GM12878 (cell line): ENCODE results near the gene TRABD2B. TPM values are rescaled to one million over a fixed set of nuclear protein-coding genes. Genes with fewer than 3 reads are reported as not detected.

ENCODE experiments used
- ATAC-seq: fragments of 200-7000 bp; cut with Tn5 transposase; 3 replicates; pipeline ENCODE4 v1.9.1; 2020; ENCODE audit warnings: mild to moderate bottlenecking, moderate library complexity
- BruUV-seq: library from RNA; stranded (reverse); fragments of 400-500 nt; replicated peaks from 2 replicates; lab custom pipeline; 2021; lab: Mats Ljungman, UMichigan
- CTCF ChIA-PET: fragments of 300-600 bp; sonication (Branson Sonifier 250); formaldehyde crosslinking; extraction: SDS; loops from one replicate; lab custom pipeline; 2021; ENCODE audit warnings: inconsistent platforms; lab: Yijun Ruan, JAX
- POLR2A ChIA-PET: fragments of 350-600 bp; formaldehyde crosslinking; extraction: SDS; loops from one replicate; lab custom pipeline; 2021; ENCODE audit warnings: inconsistent platforms; lab: Charles Lee
- RAD21 ChIA-PET: fragments of 300-600 bp; sonication (Branson Sonifier 250); formaldehyde crosslinking; loops from one replicate; lab custom pipeline; 2023; ENCODE audit warnings: antibody characterized with exemption; ENCODE audit not compliant: unreplicated experiment; lab: Charles Lee
- SMC1A ChIA-PET: fragments of 300-600 bp; sonication (Branson Sonifier 250); formaldehyde crosslinking; loops from one replicate; lab custom pipeline; 2023; ENCODE audit not compliant: unreplicated experiment, uncharacterized antibody; lab: Charles Lee
- DNase-seq: peaks from one replicate; pipeline ENCODE4 v3.0.0-alpha.2; 2011; ENCODE audit warnings: low read depth, low spot score
- FAIRE-seq: peaks from 3 replicates; lab custom pipeline; 2011; peaks lifted over from hg19 to GRCh38; lab: Jason Lieb, UNC
- H2AFZ ChIP-seq: 2 replicates; pipeline ENCODE4 v1.6.0; 2011; ENCODE audit warnings: low read depth, low read length, control low read depth; ENCODE audit not compliant: control insufficient read depth
- H3K27ac ChIP-seq: 2 replicates; pipeline ENCODE4 v1.5.1; 2011; ENCODE audit warnings: control low read depth; ENCODE audit not compliant: control insufficient read depth, insufficient read depth
- H3K27me3 ChIP-seq, 2 experiments: replicated peaks in 1 of 2; 2 replicates each; pipeline versions ENCODE4 v1.6.0 to v1.6.1; 2011; ENCODE audit warnings: low read length in 1 of 2; ENCODE audit not compliant: control insufficient read depth in 2 of 2, insufficient read depth in 2 of 2
- H3K36me3 ChIP-seq, 2 experiments: 2 replicates each; pipeline ENCODE4 v1.5.1; 2011; ENCODE audit warnings: low read length in 1 of 2; ENCODE audit not compliant: control insufficient read depth in 2 of 2, insufficient read depth in 2 of 2
- H3K4me1 ChIP-seq: 2 replicates; pipeline ENCODE4 v1.6.1; 2011; ENCODE audit warnings: mild to moderate bottlenecking, low read length, moderate library complexity, mixed read lengths; ENCODE audit not compliant: control insufficient read depth, insufficient read depth
- H3K4me2 ChIP-seq: 2 replicates; pipeline ENCODE4 v1.6.0; 2011; ENCODE audit warnings: control low read depth; ENCODE audit not compliant: control insufficient read depth, insufficient read depth
- H3K4me3 ChIP-seq: fragments of 200-600 bp; sonication (generic); 2 replicates; pipeline ENCODE4 v1.5.1; 2016
- H3K79me2 ChIP-seq: 2 replicates; pipeline ENCODE4 v1.6.0; 2011; ENCODE audit warnings: low read length; ENCODE audit not compliant: control insufficient read depth, insufficient read depth
- H3K9ac ChIP-seq: 2 replicates; pipeline ENCODE4 v1.8.0; 2011; ENCODE audit warnings: low read length, control low read depth, mixed read lengths; ENCODE audit not compliant: control insufficient read depth, insufficient read depth
- H3K9me3 ChIP-seq: replicated peaks from 3 replicates; pipeline ENCODE4 v1.5.1; 2011; ENCODE audit warnings: mild to moderate bottlenecking, low read length; ENCODE audit not compliant: control insufficient read depth, insufficient read depth
- H4K20me1 ChIP-seq: 2 replicates; pipeline ENCODE4 v1.6.0; 2011; ENCODE audit not compliant: control insufficient read depth, insufficient read depth
- EGR1 ChIP-seq, 2 experiments: IDR thresholded peaks; 1 replicate in 1 of 2; 2 replicates in 1 of 2; pipeline ENCODE4 v1.6.1; 2011 to 2012; ENCODE audit warnings: low read depth in 2 of 2, low read length in 2 of 2, borderline replicate concordance in 1 of 2, mild to moderate bottlenecking in 1 of 2, moderate library complexity in 1 of 2
- MTA3 ChIP-seq: IDR thresholded peaks from 2 replicates; pipeline ENCODE4 v1.6.1; 2012; ENCODE audit warnings: low read length, inconsistent platforms, borderline replicate concordance
- NR2C2 ChIP-seq: IDR thresholded peaks from 2 replicates; pipeline ENCODE4 v1.6.1; 2011; ENCODE audit warnings: borderline replicate concordance, low read depth; ENCODE audit not compliant: control insufficient read depth, insufficient read length
- TCF7 ChIP-seq: IDR thresholded peaks from 2 replicates; pipeline ENCODE4 v1.6.1; 2014; ENCODE audit warnings: antibody characterized with exemption, borderline replicate concordance
- ZNF207 ChIP-seq: fragments of 450-650 bp; IDR thresholded peaks from 2 replicates; pipeline ENCODE4 v1.6.1; 2014; ENCODE audit warnings: antibody characterized with exemption, mild to moderate bottlenecking, borderline replicate concordance
- ZNF622 ChIP-seq: fragments of 450-650 bp; IDR thresholded peaks from 2 replicates; pipeline ENCODE4 v1.6.1; 2017; ENCODE audit warnings: mild to moderate bottlenecking, inconsistent platforms
- WGBS: methylation state at CpG from one replicate; pipeline ENCODE4 v1.1.6; 2016; ENCODE audit warnings: low lambda C conversion rate; ENCODE audit not compliant: insufficient replicate concordance, insufficient coverage; ENCODE audit errors: missing lambda C conversion rate; 5-methylcytosine and 5-hydroxymethylcytosine counted together
- in situ Hi-C: fragments of 300-500 bp; cut with MboI; formaldehyde crosslinking; loops from 9 replicates; pipeline ENCODE4 v1.14.3; 2018; ENCODE audit warnings: mixed read lengths
- intact Hi-C: fragments of 100-400 bp; cut with micrococcal nuclease; formaldehyde crosslinking; loops from one replicate; pipeline ENCODE4 v1.14.2; 2022; ENCODE audit not compliant: unreplicated experiment
- polyA plus RNA-seq, 11 experiments: library from polyadenylated mRNA; depleted of rRNA in 4 of 11; unstranded in 6 of 11; stranded (reverse) in 5 of 11; fragments of >200 nt; fragmentation: Nextera tagmentation in 4 of 11; fragmentation: Illumina TruSeq in 1 of 11; extraction: Ambion mirVana in 4 of 11; extraction: Trizol in 1 of 11; gene quantifications; 1 replicate in 1 of 11; 2 replicates in 10 of 11; pipeline versions ENCODE4 v1.2.1 to v1.2.3, GENCODE V29; 2011 to 2016; ENCODE audit warnings: inconsistent platforms in 2 of 11, missing spikeins in 2 of 11, low read depth in 1 of 11
- total RNA-seq, 4 experiments: library from RNA; depleted of rRNA in 3 of 4; stranded (reverse); fragments of >200 nt in 3 of 4; fragmentation: Illumina TruSeq in 1 of 4; extraction: Trizol in 1 of 4; gene quantifications; 2 replicates each; pipeline versions ENCODE4 v1.2.1 to v1.2.3, GENCODE V29; 2013 to 2021
- TF ChIP-seq, protein P1 (sequence below): IDR thresholded peaks from 2 replicates; pipeline ENCODE4 v1.6.1; 2012; ENCODE audit warnings: mild to moderate bottlenecking, low read depth, low read length

TRABD2B gene
- total and polyA plus RNA-seq, 10 of the 15 experiments (the other 5 are each of a cell fraction or from before 2014, with no cell fraction given), result not detected

DNA sequence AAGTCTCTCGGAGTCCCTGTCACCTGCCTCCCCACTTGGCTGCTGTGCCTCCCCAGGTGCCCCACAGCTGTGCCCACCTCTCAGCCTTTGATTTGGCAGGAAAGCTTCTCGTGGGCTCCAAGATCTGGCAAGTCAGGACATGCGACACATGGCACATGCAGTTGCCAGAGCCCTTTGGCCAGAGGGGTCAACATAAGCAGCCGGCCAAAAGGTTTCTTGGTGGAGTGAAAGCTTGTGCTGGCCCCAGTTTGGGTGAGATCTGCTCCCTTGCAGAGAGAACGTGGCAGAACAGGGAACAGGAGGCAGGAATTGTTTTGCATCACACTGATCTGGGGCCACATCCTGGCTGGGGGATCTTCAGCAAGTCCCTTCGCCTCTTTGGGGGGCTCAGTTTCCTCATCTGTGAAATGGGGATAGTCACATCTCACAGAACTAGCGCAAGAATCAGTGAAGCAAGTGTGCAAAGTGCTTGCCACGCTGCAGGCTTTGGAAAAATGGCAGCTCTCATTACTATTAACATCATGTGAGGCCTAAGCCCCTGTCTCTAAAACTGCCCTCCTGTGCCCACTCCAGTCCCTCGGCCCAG is 232.6 kb downstream of the TRABD2B start:
- Histone ChIP-seq H3K9me3 (no peaks in the 10 kb centered on the region), H3K4me2 (no peak overlapping the region), H2AFZ (no peak overlapping the region), H3K4me1 (no peaks in the 10 kb centered on the region; the same call in 1 of the 2 replicates), H3K36me3 (no peaks in the 10 kb centered on the region), H3K79me2 (no peaks in the 10 kb centered on the region), H3K27me3 (no peaks in the 10 kb centered on the region; a peak in 2 of 4 replicates), H3K9ac (no peak overlapping the region), H3K4me3 (no peak overlapping the region), H3K27ac (no peak overlapping the region), H4K20me1 (no peaks in the 10 kb centered on the region)
- 17% methylated on average over 9 of the region's 9 CpGs for WGBS
- no peak for TF ChIP-seq ZNF207
- no peak for TF ChIP-seq MTA3
- TF ChIP-seq ZNF622, result no peak
- TF ChIP-seq EGR1 (IDR thresholded peaks at IDR 0.05; ENCODE audit: borderline replicate concordance in 1 of 2, low read depth in 2 of 2, low read length in 2 of 2), result no peak
- TF ChIP-seq NR2C2, result no peak
- TF ChIP-seq TCF7, result no peak
- TF ChIP-seq, protein P1, sequence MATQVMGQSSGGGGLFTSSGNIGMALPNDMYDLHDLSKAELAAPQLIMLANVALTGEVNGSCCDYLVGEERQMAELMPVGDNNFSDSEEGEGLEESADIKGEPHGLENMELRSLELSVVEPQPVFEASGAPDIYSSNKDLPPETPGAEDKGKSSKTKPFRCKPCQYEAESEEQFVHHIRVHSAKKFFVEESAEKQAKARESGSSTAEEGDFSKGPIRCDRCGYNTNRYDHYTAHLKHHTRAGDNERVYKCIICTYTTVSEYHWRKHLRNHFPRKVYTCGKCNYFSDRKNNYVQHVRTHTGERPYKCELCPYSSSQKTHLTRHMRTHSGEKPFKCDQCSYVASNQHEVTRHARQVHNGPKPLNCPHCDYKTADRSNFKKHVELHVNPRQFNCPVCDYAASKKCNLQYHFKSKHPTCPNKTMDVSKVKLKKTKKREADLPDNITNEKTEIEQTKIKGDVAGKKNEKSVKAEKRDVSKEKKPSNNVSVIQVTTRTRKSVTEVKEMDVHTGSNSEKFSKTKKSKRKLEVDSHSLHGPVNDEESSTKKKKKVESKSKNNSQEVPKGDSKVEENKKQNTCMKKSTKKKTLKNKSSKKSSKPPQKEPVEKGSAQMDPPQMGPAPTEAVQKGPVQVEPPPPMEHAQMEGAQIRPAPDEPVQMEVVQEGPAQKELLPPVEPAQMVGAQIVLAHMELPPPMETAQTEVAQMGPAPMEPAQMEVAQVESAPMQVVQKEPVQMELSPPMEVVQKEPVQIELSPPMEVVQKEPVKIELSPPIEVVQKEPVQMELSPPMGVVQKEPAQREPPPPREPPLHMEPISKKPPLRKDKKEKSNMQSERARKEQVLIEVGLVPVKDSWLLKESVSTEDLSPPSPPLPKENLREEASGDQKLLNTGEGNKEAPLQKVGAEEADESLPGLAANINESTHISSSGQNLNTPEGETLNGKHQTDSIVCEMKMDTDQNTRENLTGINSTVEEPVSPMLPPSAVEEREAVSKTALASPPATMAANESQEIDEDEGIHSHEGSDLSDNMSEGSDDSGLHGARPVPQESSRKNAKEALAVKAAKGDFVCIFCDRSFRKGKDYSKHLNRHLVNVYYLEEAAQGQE, result no peak
- FAIRE-seq, result no peak
- no peak for DNase-seq
- ChIA-PET SMC1A (interaction anchor here (0.8 kb wide), 1 partner anchor 14 kb away, joined by 3 read pairs; no protein-coding TSS in a partner anchor), CTCF (interaction anchor here (1.0 to 1.3 kb wide), 2 partner anchors 9 to 11 kb away, joined by 3 read pairs; no protein-coding TSS in a partner anchor), POLR2A (no interaction called here), RAD21 (no interaction called here)
- intact Hi-C loops (no loop called here), in situ Hi-C loops (no loop called here)
- no TSS peak for BruUV-seq
- ATAC-seq, result no peak
